HG03039 (cell line): ENCODE measurements around the gene CEP350.

Experiments used
- ATAC-seq: cut with Tn5 transposase; IDR thresholded peaks from one replicate; pipeline ENCODE4 v1.9.1; 2021; ENCODE audit warnings: mild to moderate bottlenecking, moderate library complexity; ENCODE audit not compliant: unreplicated experiment

CEP350 gene

DNA sequence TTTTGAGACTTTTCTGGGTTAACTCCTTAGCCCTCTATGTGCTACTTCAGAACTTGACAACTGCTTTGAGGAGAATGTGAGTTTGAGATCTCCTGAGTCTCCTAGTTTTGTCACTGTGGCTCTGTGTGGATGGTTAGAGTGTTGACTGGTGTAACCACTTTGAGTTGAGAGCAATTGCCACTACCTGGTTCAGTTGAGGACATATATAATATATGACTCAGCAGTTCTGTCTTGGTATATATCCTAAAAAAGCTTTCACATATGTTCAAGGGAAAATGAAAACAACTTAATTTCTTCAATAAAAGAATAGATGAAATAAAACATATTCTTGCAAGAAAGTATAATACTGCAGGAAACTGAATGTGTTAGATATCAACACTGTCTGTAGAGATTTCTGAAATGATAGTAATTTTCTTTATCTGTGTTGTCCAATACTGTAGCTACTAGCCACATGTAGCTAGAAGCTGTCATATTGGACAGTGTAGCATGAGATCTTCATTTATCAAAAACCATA, 103.3 kb downstream of the CEP350 start:
- no peak for ATAC-seq

DNA sequence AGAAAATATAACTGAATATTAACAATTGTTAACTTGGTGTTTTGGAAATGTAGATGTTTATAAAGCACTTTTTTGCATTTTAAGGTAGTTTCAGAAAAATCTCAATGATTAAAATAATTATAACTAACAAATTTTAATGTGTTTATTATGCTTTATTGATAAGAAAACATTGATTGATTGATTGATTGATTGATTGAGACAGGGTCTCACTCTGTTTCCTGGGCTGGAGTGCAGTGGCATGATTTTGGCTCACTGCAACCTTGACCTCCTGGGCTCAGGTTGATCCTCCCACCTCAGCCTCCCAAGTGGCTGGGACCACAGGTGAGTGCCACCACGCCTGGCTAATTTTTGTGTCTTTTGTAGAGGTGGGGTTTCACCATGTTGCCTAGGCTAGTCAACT, 106.4 kb downstream of the CEP350 start:
- no peak for ATAC-seq

DNA sequence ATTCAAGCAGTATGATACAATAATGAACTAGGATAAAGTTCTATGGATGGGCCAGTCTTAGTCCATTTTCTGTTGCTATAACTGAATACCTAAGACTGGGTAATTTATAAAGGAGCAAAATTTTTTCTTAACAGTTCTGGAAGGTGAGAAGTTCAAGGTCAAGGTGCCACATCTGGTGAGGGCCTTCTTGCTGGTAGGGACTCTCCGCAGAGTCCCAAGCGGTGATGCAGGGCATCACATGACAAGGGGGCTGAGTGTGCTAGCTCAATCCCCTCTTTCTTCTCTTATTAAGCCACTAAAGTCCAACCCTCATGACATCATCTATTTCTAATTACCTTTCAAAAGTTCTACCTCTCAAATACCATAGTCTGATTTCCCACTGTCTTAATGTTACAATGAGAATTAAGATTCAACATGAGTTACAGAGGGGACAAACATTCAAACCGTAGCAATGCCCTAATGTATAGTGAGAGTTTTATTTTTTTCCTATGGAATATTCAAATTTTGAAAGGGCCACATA, 107.9 kb downstream of the CEP350 start:
- ATAC-seq, result no peak

DNA sequence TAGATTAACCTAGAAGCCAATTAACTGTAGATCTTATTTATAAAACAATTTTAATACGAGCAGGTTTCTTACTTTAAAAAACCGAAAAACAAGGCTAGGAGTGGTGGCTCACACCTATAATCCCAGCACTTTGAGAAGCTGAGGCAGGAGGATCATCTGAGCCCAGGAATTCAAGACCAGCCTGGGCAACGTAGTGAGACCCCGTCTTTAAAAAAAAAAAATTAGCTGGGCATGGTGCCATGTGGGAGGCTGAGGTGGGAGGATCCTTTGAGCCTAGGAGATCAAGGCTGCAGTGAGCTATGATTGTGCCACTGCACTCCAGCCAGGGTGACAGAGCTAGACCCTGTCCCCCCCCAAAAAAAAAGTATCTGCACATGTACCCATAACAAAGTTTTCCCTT, 110.8 kb downstream of the CEP350 start:
- no peak for ATAC-seq

DNA sequence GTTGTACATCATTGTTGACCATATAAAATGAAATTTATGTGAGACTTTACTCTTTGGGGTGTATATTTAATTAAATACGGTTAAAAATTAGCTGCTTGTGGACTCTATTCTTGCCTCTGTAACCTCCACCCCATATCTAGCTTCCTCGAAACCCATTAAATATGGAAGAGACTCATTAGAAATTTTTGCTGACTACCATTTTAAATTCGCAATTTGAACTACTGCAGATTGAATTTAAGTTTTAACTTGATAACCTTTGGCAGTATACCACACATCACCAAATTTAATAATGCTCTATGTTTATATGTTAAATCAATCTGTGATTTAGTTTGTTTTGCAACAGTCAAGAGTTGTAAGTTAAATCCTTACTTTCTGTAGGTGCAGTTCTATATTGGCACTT, 111.5 kb downstream of the CEP350 start:
- no peak for ATAC-seq

DNA sequence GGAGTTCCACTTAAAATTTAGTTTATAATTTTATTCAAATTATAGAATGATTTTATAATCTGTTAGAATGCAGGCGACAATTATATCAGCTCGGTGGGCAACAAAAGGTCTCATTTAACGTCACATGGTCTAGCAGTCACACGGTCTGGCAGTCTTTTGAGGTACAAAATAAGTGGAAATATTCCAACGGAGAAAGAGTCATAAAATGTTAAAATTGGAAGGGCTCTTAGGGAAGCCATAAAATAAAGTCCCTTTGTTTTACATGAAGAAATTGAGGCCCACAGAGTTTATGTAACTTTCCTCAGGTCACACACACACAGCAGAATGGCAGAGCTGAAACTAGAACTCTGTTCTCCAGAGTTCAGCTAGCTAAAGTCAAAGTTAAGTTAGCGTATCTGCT, 115.7 kb downstream of the CEP350 start:
- ATAC-seq, result no peak

DNA sequence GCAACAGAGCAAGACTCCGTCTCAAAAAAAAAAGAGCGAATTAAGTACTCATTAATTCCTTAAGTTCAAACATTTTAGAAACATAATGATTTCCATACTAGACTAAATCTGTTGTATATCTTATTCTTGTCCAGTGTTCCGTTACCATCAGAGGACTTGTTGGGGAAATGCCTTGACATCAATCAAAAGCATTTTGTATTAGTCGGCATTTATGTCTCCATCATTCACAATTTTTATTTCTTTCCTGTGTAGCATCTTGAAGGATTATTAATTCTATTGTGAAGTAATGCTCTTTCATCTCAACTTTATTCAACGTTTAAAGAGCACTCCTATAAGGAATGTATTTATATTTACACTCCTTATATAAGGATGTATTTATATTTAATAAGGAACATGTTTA, 117.1 kb downstream of the CEP350 start:
- ATAC-seq, result no peak

DNA sequence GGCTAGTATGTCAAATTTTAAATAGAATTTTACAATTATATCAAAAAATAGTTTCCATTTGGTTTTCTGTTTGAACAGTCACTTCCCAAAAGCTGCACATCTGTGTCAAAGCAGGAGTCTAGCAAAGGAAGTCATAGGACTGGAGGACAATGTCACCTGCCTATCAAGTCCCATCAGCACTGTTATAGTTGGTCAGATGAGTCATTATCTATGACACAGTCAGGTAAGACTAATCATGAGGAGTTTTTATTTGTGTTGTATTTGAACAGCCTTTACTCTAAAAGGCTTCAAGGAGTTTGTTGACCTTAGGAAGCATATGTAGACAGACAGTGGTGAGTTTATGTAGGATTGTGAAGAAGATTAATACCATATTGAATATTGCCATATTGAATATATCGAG, 125.8 kb downstream of the CEP350 start:
- no peak for ATAC-seq

DNA sequence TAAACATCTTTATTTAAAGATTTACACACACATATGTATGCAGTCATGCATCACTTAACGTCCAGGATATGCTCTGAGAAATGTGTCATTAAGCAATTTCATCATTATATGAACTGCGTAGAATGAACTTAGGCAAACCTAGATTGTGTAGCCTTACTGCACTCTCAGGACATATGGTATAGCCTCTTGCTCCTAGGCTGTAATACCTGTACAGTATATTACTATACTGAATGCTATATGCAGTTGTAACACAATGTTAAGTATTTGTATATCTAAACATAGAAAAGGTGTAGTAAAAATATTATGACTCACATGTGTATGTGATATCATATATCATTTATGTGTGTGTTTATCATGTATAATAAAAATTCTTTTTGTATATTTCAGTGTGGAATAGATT, 126.9 kb downstream of the CEP350 start:
- ATAC-seq, result no peak

DNA sequence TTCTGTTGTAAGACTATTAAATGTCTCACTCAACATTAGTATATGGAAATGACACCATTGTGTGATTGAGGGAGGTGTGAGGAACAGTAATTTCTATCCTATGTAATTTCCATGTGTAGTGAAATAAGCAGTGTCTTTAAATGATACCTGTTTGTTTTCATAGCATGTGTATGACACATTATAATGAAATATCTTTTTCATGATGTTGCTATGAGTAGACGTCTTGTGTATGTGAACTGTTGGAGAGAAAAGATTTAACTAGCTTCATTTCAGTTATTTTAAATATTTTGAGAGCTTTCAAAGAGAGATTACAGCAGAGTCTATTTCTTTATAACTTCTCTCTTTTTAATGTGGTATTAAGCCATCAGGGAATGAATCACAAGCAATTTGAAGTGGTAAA, 128.6 kb downstream of the CEP350 start:
- no peak for ATAC-seq

DNA sequence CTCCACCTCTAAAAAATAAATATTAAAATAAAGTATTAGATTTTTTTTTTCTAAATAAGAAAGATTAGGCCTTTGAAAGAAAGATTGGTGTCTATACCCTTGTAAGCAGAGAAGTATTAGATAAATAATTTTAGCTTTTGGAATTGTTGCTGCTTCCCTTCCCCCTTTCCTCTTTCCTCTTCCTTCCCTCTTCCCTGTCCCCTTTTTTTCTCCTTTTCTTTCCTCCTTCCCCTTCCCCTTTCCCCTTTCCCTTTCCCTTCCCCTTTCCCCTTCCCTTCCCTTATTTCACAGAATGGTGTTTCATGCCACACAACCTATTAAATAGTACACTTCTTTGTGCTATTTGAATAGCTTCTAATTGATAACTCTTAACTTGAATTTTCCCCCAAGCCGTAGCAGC, 130.3 kb downstream of the CEP350 start:
- ATAC-seq, result no peak

DNA sequence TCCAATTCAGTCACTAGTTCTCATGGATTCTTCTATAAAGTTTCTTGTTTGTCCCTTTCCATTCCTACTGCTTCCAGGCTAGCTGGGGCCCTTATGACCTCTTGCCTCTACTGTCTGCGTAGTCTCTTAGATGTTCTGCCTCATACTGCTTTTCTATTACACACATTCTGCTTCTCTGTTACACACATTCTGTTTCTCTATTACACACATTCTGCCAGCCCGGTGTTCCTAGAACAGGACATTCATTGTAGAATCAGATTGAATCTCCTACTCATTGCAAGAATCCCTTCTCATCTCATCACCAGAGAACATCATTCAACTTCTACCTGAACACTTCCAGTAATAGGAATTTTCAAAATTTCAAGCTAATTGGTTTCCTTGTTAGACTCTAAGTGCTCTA, 130.7 kb downstream of the CEP350 start:
- ATAC-seq, result no peak

DNA sequence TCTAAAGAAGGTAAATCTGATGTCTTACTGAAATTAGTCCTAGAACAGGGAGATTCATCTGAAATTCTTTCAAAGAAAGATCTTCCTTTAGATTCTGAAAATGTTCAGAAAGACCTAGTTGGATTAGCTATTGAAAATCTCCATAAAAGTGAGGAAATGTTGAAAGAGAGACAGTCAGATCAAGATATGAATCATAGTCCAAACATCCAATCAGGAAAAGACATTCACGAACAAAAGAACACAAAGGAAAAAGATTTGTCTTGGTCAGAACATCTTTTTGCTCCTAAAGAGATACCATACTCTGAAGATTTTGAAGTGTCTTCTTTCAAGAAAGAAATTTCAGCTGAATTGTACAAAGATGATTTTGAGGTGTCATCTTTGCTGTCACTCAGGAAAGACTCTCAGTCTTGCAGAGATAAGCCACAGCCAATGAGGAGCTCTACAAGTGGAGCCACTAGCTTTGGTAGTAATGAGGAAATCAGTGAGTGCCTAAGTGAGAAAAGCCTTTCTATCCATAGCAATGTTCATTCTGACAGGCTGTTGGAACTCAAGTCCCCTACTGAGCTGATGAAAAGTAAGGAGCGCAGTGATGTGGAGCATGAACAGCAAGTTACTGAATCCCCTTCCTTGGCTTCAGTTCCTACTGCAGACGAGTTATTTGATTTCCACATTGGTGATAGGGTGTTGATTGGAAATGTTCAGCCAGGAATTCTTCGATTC, 138.5 kb downstream of the CEP350 start:
- ATAC-seq, result no peak

DNA sequence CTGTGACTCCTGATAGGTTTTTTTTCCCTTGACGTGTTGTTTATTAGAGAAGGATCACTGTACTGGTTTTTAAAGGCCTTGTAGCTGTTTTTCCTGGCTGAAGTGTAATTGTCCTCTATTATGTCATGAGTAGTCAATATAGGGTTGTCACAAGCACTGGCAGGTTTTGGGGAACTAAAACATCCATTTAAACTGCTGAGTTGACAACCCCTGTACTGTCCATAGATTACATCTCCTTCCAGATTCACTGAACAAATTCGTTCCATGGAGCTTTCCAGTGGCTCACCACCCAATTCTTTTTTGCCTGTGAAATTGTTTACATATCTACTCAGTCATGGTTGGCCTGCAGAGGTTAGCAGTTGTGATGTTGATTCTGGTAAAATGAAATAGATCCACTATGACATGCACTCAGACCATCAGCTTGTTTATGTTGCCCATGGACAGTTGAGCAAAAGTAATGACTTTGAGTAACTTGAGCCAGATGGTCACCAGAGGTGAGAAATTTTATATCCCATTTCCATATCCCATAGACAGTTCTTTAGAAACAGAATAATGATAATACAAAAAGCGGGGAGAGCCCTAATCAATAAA, 140.2 kb downstream of the CEP350 start:
- ATAC-seq, result no peak

DNA sequence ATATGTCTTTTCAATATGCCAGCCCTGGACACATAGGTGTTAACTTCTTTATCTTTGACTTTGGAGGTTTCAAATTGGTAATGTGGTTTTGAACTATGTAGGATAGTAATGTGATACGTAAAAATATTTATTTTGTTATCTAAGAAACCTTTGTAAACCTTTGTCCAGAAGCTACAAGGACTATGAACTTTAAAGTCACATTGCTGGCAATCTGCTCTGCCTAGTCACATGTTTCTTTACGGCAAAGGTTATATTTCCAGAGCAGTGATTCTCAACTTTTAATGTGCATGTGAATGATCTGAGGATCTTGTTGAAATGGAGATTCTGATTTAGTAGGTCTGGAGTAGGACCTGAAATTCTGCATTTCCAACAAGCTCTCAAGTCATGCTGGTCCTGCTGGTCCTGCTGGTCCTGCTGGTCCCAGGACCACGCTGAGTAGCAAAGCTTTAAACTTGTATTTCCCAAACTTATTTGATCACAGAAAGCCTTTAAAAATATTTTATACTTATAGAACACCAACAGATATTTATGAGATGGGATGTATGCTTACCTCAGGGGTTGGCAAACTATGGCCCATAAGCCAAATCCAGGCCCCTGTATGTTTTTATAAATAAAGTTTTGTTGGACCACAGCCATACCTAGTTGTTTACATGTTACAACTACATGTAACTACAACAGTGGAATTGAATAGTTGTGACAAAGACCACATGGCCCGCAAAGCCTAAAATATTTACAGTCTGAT, 142.1 kb downstream of the CEP350 start:
- ATAC-seq, result no peak

DNA sequence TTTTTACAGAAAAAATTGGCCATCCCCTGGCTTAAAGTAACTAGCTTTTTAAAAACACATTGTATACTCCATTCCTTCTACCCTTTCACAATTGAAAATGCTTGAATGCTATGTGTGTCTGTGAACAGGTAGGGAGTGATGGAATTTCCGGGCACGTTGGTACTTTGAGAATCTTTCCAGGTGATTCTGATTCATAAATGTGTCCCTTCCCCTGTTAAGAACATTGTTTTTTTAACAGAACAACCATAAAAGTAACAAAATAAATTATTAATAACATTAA, 142.7 kb downstream of the CEP350 start:
- ATAC-seq, result no peak

DNA sequence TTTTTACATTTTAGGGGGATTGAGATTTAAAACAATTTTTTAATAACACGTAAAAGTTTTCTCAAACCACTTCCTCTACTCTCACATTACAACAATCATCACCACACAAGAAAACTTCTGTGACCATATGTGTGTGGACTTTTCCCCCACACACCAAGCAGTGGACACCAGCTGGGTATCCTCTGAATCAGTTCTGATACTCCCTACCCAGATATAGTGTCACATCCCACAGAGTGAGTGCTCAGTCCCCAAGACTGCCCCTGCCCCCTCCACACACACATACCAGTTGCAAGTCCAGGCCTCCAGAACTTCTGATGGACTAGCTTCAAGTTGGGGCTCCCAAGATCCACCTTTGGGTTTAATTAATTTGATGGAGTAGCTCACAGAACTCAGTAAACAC, 146.8 kb downstream of the CEP350 start:
- no peak for ATAC-seq

DNA sequence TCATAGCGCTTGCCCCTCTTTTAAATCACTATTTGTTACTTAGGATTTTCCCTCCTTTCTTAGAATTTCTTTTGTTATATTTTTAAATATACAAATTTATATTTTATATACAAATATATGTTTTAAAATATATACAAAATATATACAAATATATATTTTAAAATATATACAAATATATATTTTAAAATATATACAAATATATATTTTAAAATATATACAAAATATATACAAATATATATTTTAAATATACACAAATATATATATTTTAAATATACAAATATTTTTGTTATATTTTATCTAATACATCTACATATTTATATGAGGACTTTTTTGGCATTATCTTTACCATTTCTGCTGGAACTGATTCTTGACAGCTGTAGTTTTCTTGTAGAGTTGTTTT, 149.2 kb downstream of the CEP350 start:
- no peak for ATAC-seq

DNA sequence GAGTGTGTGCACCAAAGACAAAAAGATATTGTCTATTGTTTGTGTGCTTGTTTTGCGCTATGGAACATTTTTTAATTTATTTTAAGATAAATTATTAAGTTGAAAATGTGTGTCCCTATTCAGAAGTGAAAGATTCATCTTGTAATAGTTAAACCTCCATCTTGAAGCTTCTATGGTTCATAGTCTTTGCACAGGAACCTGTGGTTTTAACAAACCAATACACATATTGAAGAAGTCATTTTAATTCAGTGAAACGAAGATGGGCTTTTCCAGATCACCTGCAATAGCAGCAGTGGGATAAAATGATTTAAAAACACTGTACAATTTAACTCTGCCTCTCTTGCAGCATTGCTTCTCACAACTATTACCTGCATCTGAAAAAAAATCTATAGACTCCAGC, 157.5 kb downstream of the CEP350 start:
- no peak for ATAC-seq

DNA sequence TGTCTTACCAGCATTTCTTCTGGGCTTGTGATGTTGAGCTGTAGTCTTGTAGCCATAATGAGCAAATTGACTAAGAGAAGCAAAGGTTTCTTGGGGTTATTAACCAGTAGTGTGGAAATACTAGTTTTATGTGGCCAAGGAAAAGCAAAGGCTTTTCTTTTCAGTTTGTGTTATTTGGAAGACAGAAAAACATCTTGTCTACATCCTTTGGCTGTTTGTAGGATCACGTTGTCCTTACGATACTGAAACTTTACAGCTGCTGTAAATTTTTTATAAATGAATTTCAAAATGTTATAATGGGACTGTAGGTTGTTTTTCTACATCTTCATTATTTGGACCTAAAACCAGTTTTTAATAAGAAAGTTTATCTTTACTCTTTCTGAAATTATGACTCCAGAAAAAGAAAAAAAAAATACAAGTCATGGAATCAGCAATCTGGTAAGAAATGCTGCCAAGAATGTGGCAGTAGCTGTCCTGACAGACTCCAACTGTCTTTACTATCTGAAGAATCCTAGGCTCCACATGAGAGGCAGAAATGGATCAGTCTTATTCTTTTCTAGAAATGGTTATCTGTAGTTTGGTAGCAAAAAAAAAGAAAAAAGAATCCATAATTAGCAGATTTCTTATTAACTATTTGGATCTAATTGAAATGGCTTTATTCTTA, 158.5 kb downstream of the CEP350 start:
- ATAC-seq, result no peak

DNA sequence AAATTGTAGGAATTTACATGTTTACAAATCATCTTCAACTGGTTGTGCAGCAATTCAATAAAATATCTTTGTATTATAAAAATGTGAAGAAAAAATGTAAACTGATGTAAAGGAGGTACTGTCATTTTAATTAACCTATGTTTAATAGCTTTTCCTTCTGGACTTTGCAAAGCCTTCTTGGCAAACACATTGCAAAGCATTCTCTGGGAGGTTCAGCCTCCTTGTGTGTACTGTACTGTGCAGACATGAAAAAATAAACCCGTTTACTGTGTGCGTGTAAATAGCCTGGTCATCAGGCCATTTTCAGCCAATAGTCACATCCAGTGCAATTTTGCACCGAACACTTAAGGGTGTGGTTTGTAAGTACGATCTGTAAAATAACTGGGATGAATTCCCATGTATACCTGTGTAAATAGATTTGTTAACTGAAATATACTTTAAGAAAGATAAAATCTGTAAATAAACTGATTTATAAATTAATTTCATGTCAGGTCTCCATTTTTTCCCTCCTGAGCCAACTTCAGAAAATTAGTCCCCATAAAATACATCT, 159.9 kb downstream of the CEP350 start:
- ATAC-seq, result no peak
